HepG2 (cell line): ENCODE measurements around the gene ZCCHC24. TPM values are rescaled to one million over a fixed set of nuclear protein-coding genes. Genes with fewer than 3 reads are reported as not detected.
A peak's percentile ranks its signal among the peaks of the same experiment; 100 is the strongest.

Experiments used
- ARNT2 ChIP-seq: sonication (generic); formaldehyde crosslinking; IDR thresholded peaks from 2 replicates; pipeline ENCODE4 v1.8.0; 2022; ENCODE audit warnings: mild to moderate bottlenecking, low read depth, missing genetic modification reagents, moderate library complexity
- ATF4 ChIP-seq, 2 experiments: fragments of 450-650 bp in 1 of 2; sonication (generic) in 1 of 2; formaldehyde crosslinking; IDR thresholded peaks; 2 replicates each; pipeline versions ENCODE4 v1.5.0 to v1.8.0; 2020 to 2022; ENCODE audit warnings: mild to moderate bottlenecking in 1 of 2, missing genetic modification reagents in 1 of 2
- FOXK2 ChIP-seq: fragments of 450-650 bp; IDR thresholded peaks from 2 replicates; pipeline ENCODE4 v1.6.1; 2016
- IKZF1 ChIP-seq: fragments of 450-650 bp; IDR thresholded peaks from 2 replicates; pipeline ENCODE4 v1.7.1; 2016
- KLF11 ChIP-seq: IDR thresholded peaks from 2 replicates; pipeline ENCODE4 v1.6.1; 2016; ENCODE audit warnings: missing compliant biosample characterization
- MTF2 ChIP-seq: sonication (generic); formaldehyde crosslinking; IDR thresholded peaks from 2 replicates; pipeline ENCODE4 v1.5.0; 2020; ENCODE audit warnings: missing genetic modification reagents, borderline replicate concordance
- MZF1 ChIP-seq: sonication (generic); formaldehyde crosslinking; IDR thresholded peaks from 2 replicates; pipeline ENCODE4 v1.8.1; 2023; ENCODE audit warnings: mild to moderate bottlenecking, missing genetic modification reagents, borderline replicate concordance
- NFIB ChIP-seq: sonication (generic); formaldehyde crosslinking; IDR thresholded peaks from 2 replicates; pipeline ENCODE4 v1.9.0; 2021; ENCODE audit warnings: missing genetic modification reagents, mild to moderate bottlenecking, borderline replicate concordance
- NKX3-1 ChIP-seq: sonication (generic); formaldehyde crosslinking; IDR thresholded peaks from 2 replicates; pipeline ENCODE4 v1.5.0; 2020; ENCODE audit warnings: missing genetic modification reagents
- NR2F2 ChIP-seq: IDR thresholded peaks from 2 replicates; pipeline ENCODE4 v1.6.1; 2012; ENCODE audit warnings: low read depth, inconsistent platforms, borderline replicate concordance
- RARG ChIP-seq: sonication (generic); formaldehyde crosslinking; IDR thresholded peaks from 2 replicates; pipeline ENCODE4 v1.4.0; 2020; ENCODE audit warnings: low read depth, mild to moderate bottlenecking, missing genetic modification reagents
- RCOR2 ChIP-seq: IDR thresholded peaks from 2 replicates; pipeline ENCODE4 v1.6.1; 2016; ENCODE audit warnings: missing biosample characterization, missing genetic modification reagents
- SMAD1 ChIP-seq: sonication (generic); formaldehyde crosslinking; IDR thresholded peaks from 2 replicates; pipeline ENCODE4 v1.4.0; 2020; ENCODE audit warnings: missing genetic modification reagents, low read depth, mild to moderate bottlenecking, borderline replicate concordance
- SMARCC2 ChIP-seq: fragments of 450-650 bp; IDR thresholded peaks from 2 replicates; pipeline ENCODE4 v1.6.1; 2017; ENCODE audit warnings: antibody characterized with exemption, mild to moderate bottlenecking
- SNAPC2 ChIP-seq: sonication (generic); formaldehyde crosslinking; IDR thresholded peaks from 2 replicates; pipeline ENCODE4 v1.8.1; 2022; ENCODE audit warnings: mild to moderate bottlenecking, missing genetic modification reagents
- THRA ChIP-seq: sonication (generic); formaldehyde crosslinking; IDR thresholded peaks from 2 replicates; pipeline ENCODE4 v1.4.0; 2020; ENCODE audit warnings: missing genetic modification reagents, borderline replicate concordance
- ZKSCAN1 ChIP-seq: fragments of 150-350 bp; IDR thresholded peaks from 2 replicates; pipeline ENCODE4 v1.6.1; 2014; ENCODE audit warnings: low read length
- ZNF101 ChIP-seq: sonication (generic); formaldehyde crosslinking; IDR thresholded peaks from 2 replicates; pipeline ENCODE4 v1.4.0; 2020; ENCODE audit warnings: mild to moderate bottlenecking, low read depth, missing genetic modification reagents, borderline replicate concordance
- ZNF234 ChIP-seq: sonication (generic); formaldehyde crosslinking; conservative IDR thresholded peaks from 2 replicates; pipeline ENCODE4 v1.5.1; 2020; ENCODE audit warnings: mild to moderate bottlenecking, missing genetic modification reagents
- ZNF264 ChIP-seq: sonication (generic); formaldehyde crosslinking; IDR thresholded peaks from 2 replicates; pipeline ENCODE4 v1.4.0; 2020; ENCODE audit warnings: missing genetic modification reagents
- ZNF557 ChIP-seq: sonication (generic); formaldehyde crosslinking; IDR thresholded peaks from 2 replicates; pipeline ENCODE4 v1.4.0; 2020; ENCODE audit warnings: missing genetic modification reagents
- polyA plus RNA-seq, 8 experiments: library from polyadenylated mRNA; depleted of rRNA in 3 of 8; stranded (reverse) in 7 of 8; unstranded in 1 of 8; fragments of >200 nt; fragmentation: Illumina TruSeq in 4 of 8; extraction: Trizol in 4 of 8; gene quantifications; 2 replicates each; pipeline versions ENCODE4 v1.2.1 to v1.2.3, GENCODE V29; 2011 to 2016; ENCODE audit warnings: low read depth in 4 of 8, missing spikeins in 1 of 8, mixed read lengths in 1 of 8; ENCODE audit not compliant: insufficient read depth in 1 of 8
- total RNA-seq, 5 experiments: library from RNA; depleted of rRNA; stranded (reverse); fragments of >200 nt; fragmentation: Illumina TruSeq; extraction: Trizol; gene quantifications; 2 replicates each; pipeline ENCODE4 v1.2.3, GENCODE V29; 2016; ENCODE audit warnings: low read depth in 1 of 5
- TF ChIP-seq, protein P1 (sequence below): sonication (generic); formaldehyde crosslinking; IDR thresholded peaks from 2 replicates; pipeline ENCODE4 v1.4.0; 2020; ENCODE audit warnings: mild to moderate bottlenecking, low read depth, missing genetic modification reagents
- TF ChIP-seq, protein P2 (sequence below): IDR thresholded peaks from 2 replicates; pipeline ENCODE4 v1.6.1; 2018; ENCODE audit warnings: missing genetic modification reagents
- TF ChIP-seq, protein P3 (sequence below): IDR thresholded peaks from 2 replicates; pipeline ENCODE4 v1.6.1; 2016

The ZCCHC24 gene
- total and polyA plus RNA-seq, 2 of the 13 experiments (the other 11 are each of a cell fraction or from before 2014, with no cell fraction given) = 3.1 to 7.9 TPM

DNA sequence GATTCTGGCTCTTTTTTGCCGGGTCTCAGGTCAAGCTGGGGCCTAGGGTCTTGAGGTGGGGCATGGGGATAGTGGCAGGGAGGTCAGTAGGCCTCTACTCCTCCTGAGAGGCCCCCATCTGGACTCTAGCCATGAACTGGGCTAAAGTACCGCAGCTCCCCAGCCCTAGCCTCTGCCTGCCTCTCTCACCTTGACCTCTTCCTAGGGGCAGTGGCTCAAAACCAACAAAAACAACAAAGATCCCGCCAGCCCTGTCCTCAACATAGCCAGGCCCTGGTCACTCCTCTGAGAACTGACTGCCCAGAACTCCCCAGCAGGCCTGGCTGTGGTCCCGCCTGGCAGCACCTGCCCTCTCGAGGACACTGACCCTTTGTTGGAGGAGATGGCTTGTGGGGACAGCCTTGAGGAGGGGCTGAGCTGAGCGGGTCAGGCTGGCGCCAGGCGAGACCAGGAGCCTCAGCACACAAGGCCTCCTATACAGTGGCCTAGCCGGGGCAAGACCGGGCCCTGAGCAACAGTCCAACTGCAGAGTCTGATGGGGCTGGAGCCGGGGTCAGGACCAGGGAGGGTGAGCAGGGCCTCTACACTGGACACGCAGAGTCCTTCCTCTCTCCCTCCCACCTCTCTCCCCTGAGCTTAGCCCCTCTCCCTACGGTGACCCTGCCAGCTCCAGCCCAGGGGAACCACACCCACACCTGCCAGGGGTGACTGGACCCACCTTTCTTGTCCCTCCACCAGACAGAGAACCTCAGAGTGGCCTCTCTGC lies 109.8 kb downstream of the ZCCHC24 start (continued):
- TF ChIP-seq, protein P1, sequence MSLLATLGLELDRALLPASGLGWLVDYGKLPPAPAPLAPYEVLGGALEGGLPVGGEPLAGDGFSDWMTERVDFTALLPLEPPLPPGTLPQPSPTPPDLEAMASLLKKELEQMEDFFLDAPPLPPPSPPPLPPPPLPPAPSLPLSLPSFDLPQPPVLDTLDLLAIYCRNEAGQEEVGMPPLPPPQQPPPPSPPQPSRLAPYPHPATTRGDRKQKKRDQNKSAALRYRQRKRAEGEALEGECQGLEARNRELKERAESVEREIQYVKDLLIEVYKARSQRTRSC (CRISPR knock-in tag) = no peak
- TF ChIP-seq NKX3-1 (CRISPR knock-in tag) (no peak), SMAD1 (CRISPR knock-in tag) (no peak), ZNF234 (CRISPR knock-in tag) (no peak), FOXK2 (0 out of 2 replicates have a peak, but pooled peaks have one; percentile 53), ZNF101 (no peak), IKZF1 (no peak), NFIB (CRISPR knock-in tag) (no peak), RCOR2 (CRISPR knock-in tag) (peak; percentile 52; the same call in 1 of the 2 replicates), ZKSCAN1 (no peak), ZNF557 (CRISPR knock-in tag) (no peak), SMARCC2 (no peak), SNAPC2 (CRISPR knock-in tag) (no peak), MZF1 (CRISPR knock-in tag) (no peak), KLF11 (CRISPR knock-in tag) (no peak; the same call in 1 of the 2 replicates), ZNF264 (CRISPR knock-in tag) (no peak), MTF2 (no peak), ARNT2 (CRISPR knock-in tag) (peak; percentile 69; the same call in 1 of the 2 replicates), THRA (peak; percentile 98), NR2F2 (peak; percentile 94), ATF4 (CRISPR knock-in tag; IDR thresholded peaks at IDR 0.05) (no peak), RARG (CRISPR knock-in tag) (no peak)
- TF ChIP-seq, protein P2, sequence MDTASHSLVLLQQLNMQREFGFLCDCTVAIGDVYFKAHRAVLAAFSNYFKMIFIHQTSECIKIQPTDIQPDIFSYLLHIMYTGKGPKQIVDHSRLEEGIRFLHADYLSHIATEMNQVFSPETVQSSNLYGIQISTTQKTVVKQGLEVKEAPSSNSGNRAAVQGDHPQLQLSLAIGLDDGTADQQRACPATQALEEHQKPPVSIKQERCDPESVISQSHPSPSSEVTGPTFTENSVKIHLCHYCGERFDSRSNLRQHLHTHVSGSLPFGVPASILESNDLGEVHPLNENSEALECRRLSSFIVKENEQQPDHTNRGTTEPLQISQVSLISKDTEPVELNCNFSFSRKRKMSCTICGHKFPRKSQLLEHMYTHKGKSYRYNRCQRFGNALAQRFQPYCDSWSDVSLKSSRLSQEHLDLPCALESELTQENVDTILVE (CRISPR knock-in tag) = 0 out of 2 replicates have a peak, but pooled peaks have one; percentile 55
- TF ChIP-seq, protein P3, sequence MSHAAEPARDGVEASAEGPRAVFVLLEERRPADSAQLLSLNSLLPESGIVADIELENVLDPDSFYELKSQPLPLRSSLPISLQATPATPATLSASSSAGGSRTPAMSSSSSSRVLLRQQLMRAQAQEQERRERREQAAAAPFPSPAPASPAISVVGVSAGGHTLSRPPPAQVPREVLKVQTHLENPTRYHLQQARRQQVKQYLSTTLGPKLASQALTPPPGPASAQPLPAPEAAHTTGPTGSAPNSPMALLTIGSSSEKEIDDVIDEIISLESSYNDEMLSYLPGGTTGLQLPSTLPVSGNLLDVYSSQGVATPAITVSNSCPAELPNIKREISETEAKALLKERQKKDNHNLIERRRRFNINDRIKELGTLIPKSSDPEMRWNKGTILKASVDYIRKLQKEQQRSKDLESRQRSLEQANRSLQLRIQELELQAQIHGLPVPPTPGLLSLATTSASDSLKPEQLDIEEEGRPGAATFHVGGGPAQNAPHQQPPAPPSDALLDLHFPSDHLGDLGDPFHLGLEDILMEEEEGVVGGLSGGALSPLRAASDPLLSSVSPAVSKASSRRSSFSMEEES (CRISPR knock-in tag) = peak; percentile 85
